Prostate gland (tissue), 2 donors: ENCODE results near the gene EBLN2.

Experiments used
- POLR2A ChIP-seq: fragments of 450-650 bp; IDR thresholded peaks from one replicate; pipeline ENCODE4 v1.6.1; 2016; ENCODE audit warnings: antibody characterized with exemption, mild to moderate bottlenecking
- TF ChIP-seq, protein P1 (sequence below), 4 experiments: fragments of 200-600 bp in 2 of 4; fragments of 450-650 bp in 2 of 4; sonication (generic) in 2 of 4; IDR thresholded peaks; 1 replicate in 3 of 4; 2 replicates in 1 of 4; pipeline ENCODE4 v1.5.1; 2016 to 2019; ENCODE audit warnings: antibody characterized with exemption in 4 of 4, mild to moderate bottlenecking in 2 of 4, moderate library complexity in 2 of 4

DNA sequence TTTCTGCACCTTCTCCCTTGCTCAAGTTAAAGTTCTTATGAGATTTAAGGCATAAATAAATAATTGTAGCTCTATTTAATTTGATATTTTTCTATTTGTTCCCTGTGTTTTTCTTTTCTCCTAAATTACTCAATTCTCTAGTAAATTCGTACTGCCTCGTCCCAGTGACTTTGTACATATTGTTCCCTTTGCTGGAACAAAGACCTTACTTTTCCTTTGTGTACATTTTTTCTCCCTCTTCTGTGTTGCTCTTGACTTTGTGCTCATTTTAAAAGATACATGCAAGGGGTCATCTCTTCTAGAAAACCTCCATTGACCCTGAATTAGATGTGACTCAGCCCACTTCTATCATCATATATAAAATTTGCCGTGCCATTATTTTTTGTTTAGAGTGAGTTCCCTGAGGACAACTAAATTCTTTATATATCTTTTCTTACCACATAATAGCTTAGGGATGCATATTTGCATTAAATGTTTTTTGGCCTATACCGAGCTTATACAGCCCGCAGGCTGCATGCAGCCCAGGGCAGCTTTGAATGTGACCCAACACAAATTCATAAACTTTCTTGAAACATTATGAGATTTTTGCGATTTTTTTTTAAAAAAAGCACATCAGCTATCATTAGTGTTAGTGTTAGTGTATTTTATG is 35.2 kb upstream of the EBLN2 start:
- no peak for TF ChIP-seq POLR2A
- TF ChIP-seq, protein P1, sequence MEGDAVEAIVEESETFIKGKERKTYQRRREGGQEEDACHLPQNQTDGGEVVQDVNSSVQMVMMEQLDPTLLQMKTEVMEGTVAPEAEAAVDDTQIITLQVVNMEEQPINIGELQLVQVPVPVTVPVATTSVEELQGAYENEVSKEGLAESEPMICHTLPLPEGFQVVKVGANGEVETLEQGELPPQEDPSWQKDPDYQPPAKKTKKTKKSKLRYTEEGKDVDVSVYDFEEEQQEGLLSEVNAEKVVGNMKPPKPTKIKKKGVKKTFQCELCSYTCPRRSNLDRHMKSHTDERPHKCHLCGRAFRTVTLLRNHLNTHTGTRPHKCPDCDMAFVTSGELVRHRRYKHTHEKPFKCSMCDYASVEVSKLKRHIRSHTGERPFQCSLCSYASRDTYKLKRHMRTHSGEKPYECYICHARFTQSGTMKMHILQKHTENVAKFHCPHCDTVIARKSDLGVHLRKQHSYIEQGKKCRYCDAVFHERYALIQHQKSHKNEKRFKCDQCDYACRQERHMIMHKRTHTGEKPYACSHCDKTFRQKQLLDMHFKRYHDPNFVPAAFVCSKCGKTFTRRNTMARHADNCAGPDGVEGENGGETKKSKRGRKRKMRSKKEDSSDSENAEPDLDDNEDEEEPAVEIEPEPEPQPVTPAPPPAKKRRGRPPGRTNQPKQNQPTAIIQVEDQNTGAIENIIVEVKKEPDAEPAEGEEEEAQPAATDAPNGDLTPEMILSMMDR (IDR thresholded peaks at IDR 0.05) = no peak
